Measurements from ENCODE around the gene ARR3.

GRCh38 chrX:70293621-70294020 is 25.5 kb downstream of the ARR3 start:
- no peak for TF ChIP-seq CTCF (IDR thresholded peaks at IDR 0.05)
- TF ChIP-seq POLR2AphosphoS5 (IDR thresholded peaks at IDR 0.05), result no peak
